ENCODE data around the gene ADGRL3.

DNA sequence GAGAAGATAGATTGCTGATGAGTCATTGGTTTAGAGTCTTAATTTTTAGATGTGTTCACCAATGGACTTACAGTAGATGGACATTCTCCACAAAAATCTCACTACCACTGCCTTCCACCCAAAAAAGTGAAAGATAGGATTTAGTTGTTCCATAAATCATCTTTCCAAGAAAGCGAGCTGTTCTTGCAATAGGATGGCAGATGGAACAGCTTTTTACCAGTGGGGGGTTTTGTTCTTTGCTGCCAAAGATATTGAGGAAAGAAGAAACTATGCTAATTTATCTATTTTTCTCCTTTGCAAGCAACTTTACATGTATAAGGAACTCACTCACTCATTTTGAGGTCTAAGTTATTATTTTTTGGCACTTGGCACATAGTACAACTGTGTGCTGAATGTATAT is 109.5 kb downstream of the ADGRL3 start:
- TF ChIP-seq, protein P1, sequence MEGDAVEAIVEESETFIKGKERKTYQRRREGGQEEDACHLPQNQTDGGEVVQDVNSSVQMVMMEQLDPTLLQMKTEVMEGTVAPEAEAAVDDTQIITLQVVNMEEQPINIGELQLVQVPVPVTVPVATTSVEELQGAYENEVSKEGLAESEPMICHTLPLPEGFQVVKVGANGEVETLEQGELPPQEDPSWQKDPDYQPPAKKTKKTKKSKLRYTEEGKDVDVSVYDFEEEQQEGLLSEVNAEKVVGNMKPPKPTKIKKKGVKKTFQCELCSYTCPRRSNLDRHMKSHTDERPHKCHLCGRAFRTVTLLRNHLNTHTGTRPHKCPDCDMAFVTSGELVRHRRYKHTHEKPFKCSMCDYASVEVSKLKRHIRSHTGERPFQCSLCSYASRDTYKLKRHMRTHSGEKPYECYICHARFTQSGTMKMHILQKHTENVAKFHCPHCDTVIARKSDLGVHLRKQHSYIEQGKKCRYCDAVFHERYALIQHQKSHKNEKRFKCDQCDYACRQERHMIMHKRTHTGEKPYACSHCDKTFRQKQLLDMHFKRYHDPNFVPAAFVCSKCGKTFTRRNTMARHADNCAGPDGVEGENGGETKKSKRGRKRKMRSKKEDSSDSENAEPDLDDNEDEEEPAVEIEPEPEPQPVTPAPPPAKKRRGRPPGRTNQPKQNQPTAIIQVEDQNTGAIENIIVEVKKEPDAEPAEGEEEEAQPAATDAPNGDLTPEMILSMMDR (IDR thresholded peaks at IDR 0.05): no peak
- TF ChIP-seq EP300 (IDR thresholded peaks at IDR 0.05) (no peak), POLR2A (IDR thresholded peaks at IDR 0.05) (no peak)
